Fibroblast of the aortic adventitia (primary cell): ENCODE data around the gene TMEM130. TPM values are rescaled to one million over a fixed set of nuclear protein-coding genes. Genes with fewer than 3 reads are reported as not detected.

Source experiments
- DNase-seq: peaks from one replicate; pipeline ENCODE4 v3.0.0-alpha.2; 2010; ENCODE audit warnings: low read depth
- H3K4me3 ChIP-seq: 2 replicates; pipeline ENCODE4 v1.5.1; 2011; ENCODE audit warnings: low read depth, mild to moderate bottlenecking, control low read depth, low read length, moderate library complexity
- CTCF ChIP-seq: IDR thresholded peaks from 2 replicates; pipeline ENCODE4 v1.5.1; 2011; ENCODE audit warnings: mild to moderate bottlenecking, low read length, control low read depth, inconsistent platforms; ENCODE audit not compliant: insufficient read depth
- total RNA-seq: library from RNA; depleted of rRNA; stranded (reverse); fragments of >200 nt; gene quantifications from 2 replicates; pipeline ENCODE4 v1.2.3, GENCODE V29; 2012; ENCODE audit warnings: low replicate concordance

The TMEM130 gene
- total RNA-seq, 1 donor: 0.27 TPM

GRCh38 chr7:98837630-98837972, 32.2 kb downstream of the TMEM130 start:
- no peak for TF ChIP-seq CTCF
- no peak for DNase-seq
- no peak overlapping the region for H3K4me3 ChIP-seq

- TF ChIP-seq CTCF: peak; percentile 65
- H3K4me3 ChIP-seq: no peak overlapping the region
- peak; percentile 21 for DNase-seq
Measured at GRCh38 chr7:98836811-98837629, 32.8 kb downstream of the TMEM130 start.

GRCh38 chr7:98834949-98835348, 34.9 kb downstream of the TMEM130 start:
- TF ChIP-seq CTCF: no peak

GRCh38 chr7:98833022-98833421, 36.8 kb downstream of the TMEM130 start:
- no peak for TF ChIP-seq CTCF
- no peak overlapping the region for H3K4me3 ChIP-seq
- no peak for DNase-seq

More at GRCh38 chr7:98834949-98835348, 34.9 kb downstream of the TMEM130 start:
- no peak overlapping the region for H3K4me3 ChIP-seq
- DNase-seq: no peak

GRCh38 chr7:98831641-98832221, 38.1 kb downstream of the TMEM130 start:
- peak; percentile 28 for DNase-seq
- peak; percentile 51 for TF ChIP-seq CTCF
- H3K4me3 ChIP-seq: no peak overlapping the region

- no peak overlapping the region for H3K4me3 ChIP-seq
- no peak for TF ChIP-seq CTCF
Measured at GRCh38 chr7:98830972-98831548, 38.8 kb downstream of the TMEM130 start.

More at GRCh38 chr7:98830972-98831548, 38.8 kb downstream of the TMEM130 start:
- DNase-seq: no peak
